ENCODE results near the gene DMKN.

DNA sequence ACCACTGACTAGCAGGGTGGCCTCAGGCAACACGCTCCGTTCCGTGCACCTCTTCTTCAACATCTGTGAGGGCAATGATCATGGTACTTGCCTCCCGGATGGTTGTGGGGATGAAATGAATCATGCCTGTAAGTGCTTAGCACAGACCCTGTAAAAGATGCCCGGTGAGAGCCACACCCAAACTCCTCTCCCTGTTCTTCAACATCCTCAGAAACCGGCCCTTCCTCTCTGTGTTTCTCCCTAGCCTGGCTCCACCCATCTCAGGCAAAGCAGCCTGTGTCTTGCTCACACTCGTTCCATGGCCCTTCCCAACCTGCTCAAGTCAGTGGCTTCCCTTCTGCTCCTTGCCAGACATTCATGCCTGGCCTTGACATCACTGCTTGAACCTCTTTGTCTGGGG is 5.8 kb upstream of the DMKN start:
- no peak for TF ChIP-seq GATA2 (IDR thresholded peaks at IDR 0.05; ENCODE audit: low read depth, low read length)
- TF ChIP-seq GATA3 (IDR thresholded peaks at IDR 0.05; ENCODE audit: low read depth, low read length): no peak
